Gastrocnemius medialis (tissue), 4 donors: ENCODE data around the gene TRAP1. TPM values are rescaled to one million over a fixed set of nuclear protein-coding genes. Genes with fewer than 3 reads are reported as not detected.
A peak's percentile ranks its signal among the peaks of the same experiment; 100 is the strongest.

Source experiments
- ATAC-seq, 2 donors: fragments of 150-250 bp; one replicate each; pipeline ENCODE4 v1.9.1; 2016
- DNase-seq, 2 donors: peaks; one replicate each; pipeline ENCODE4 v3.0.0-alpha.2; 2019
- H3K27ac ChIP-seq, 4 donors: fragments of 200-600 bp; sonication (generic); 1 replicate in 1 of 4; 2 replicates in 3 of 4; pipeline ENCODE4 v1.5.1; 2016 to 2018; ENCODE audit warnings: mild to moderate bottlenecking in 2 of 4, moderate library complexity in 1 of 4
- H3K27me3 ChIP-seq, 3 donors: fragments of 200-600 bp; sonication (generic) in 2 of 3; 1 replicate in 1 of 3; 2 replicates in 2 of 3; pipeline versions ENCODE4 v1.5.1 to v1.6.0; 2016 to 2019; ENCODE audit warnings: mild to moderate bottlenecking in 1 of 3, moderate library complexity in 1 of 3
- H3K36me3 ChIP-seq, 2 donors: fragments of 200-600 bp; sonication (generic) in 1 of 2; one replicate each; pipeline ENCODE4 v1.5.1; 2017 to 2018
- H3K4me1 ChIP-seq, 2 donors: fragments of 200-600 bp; sonication (generic) in 1 of 2; one replicate each; pipeline ENCODE4 v1.5.1; 2016 to 2017; ENCODE audit warnings: mild to moderate bottlenecking in 2 of 2
- H3K4me3 ChIP-seq, 4 donors: fragments of 200-600 bp; sonication (generic) in 3 of 4; 1 replicate in 1 of 4; 2 replicates in 3 of 4; pipeline ENCODE4 v1.5.1; 2016 to 2019; ENCODE audit warnings: mild to moderate bottlenecking in 2 of 4
- H3K9me3 ChIP-seq, 3 donors: fragments of 200-600 bp; sonication (generic) in 2 of 3; 1 replicate in 1 of 3; 2 replicates in 2 of 3; pipeline ENCODE4 v1.5.1; 2016 to 2019
- POLR2A ChIP-seq, 2 donors: fragments of 450-650 bp; IDR thresholded peaks; one replicate each; pipeline ENCODE4 v1.6.1; 2017; ENCODE audit warnings: antibody characterized with exemption in 2 of 2, mild to moderate bottlenecking in 2 of 2, moderate library complexity in 2 of 2
- in situ Hi-C, 4 donors: fragments of 200-750 bp; cut with MboI; loops; one replicate each; pipeline versions ENCODE4 v1.15.0 to v1.8.0; 2017; ENCODE audit warnings: low sequenced_read_pairs in 4 of 4
- intact Hi-C: fragments of 100-400 bp; cut with DNase I; formaldehyde crosslinking; loops from one replicate; pipeline ENCODE4 v1.15.1; 2023; ENCODE audit warnings: low total_unique reads
- total RNA-seq, 4 donors: library from RNA; depleted of rRNA; stranded (reverse); fragments of >200 nt; gene quantifications; one replicate each; pipeline versions ENCODE4 v1.1.0 to v1.2.3, GENCODE V29; 2016
- TF ChIP-seq, protein P1 (sequence below), 5 experiments: fragments of 450-650 bp in 3 of 5; fragments of 200-600 bp in 2 of 5; sonication (generic) in 2 of 5; IDR thresholded peaks in 4 of 5; conservative IDR thresholded peaks in 1 of 5; 1 replicate in 4 of 5; 2 replicates in 1 of 5; pipeline ENCODE4 v1.5.1; 2016 to 2019; ENCODE audit warnings: antibody characterized with exemption in 5 of 5, mild to moderate bottlenecking in 3 of 5, moderate library complexity in 3 of 5

TRAP1 gene
- total RNA-seq, 4 donors from 2014 or later, result 103 to 140 (median 122) TPM

DNA sequence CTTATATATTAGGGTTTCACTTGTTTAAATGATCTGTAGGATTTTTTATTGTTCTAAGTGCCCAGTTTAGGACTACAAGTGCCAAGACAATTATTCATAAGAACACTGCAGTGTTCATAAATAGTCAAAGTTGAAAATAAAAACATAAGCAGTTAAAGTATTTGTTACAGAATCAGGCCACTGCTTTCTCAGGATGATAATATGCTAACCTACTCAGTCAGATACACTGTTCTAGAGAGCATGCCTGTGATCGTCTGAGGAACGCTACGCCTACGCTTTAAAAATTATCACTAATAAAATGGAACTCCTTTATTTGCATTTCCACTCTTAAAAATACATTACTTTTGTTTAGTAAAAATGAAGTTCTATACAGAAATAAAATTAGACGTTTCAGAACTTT, 37.4 kb upstream of the TRAP1 start:
- no peaks in the 10 kb centered on the region for H3K27me3 ChIP-seq
- no peak for TF ChIP-seq POLR2A (IDR thresholded peaks at IDR 0.05)
- TF ChIP-seq, protein P1, sequence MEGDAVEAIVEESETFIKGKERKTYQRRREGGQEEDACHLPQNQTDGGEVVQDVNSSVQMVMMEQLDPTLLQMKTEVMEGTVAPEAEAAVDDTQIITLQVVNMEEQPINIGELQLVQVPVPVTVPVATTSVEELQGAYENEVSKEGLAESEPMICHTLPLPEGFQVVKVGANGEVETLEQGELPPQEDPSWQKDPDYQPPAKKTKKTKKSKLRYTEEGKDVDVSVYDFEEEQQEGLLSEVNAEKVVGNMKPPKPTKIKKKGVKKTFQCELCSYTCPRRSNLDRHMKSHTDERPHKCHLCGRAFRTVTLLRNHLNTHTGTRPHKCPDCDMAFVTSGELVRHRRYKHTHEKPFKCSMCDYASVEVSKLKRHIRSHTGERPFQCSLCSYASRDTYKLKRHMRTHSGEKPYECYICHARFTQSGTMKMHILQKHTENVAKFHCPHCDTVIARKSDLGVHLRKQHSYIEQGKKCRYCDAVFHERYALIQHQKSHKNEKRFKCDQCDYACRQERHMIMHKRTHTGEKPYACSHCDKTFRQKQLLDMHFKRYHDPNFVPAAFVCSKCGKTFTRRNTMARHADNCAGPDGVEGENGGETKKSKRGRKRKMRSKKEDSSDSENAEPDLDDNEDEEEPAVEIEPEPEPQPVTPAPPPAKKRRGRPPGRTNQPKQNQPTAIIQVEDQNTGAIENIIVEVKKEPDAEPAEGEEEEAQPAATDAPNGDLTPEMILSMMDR (IDR thresholded peaks at IDR 0.05 in 4 of 5, conservative IDR thresholded peaks at IDR 0.05 in 1 of 5), result no peak
- H3K4me3 ChIP-seq, result no peak overlapping the region
- H3K36me3 ChIP-seq, result peaks cover 0 to 55% of the 10 kb centered on the region in 2 donors
- intact Hi-C loops (no loop called here), in situ Hi-C loops (loop anchor here in 1 of 4 donors (5.0 kb wide), 1 partner anchor 67 kb away; no protein-coding TSS in a partner anchor)
- H3K4me1 ChIP-seq, result peaks cover 32% of the 10 kb centered on the region in 2 donors
- DNase-seq (no peak), ATAC-seq (no peak)
- H3K27ac ChIP-seq, result peak overlapping the region; percentile 3 to 27 (median 16)
- no peaks in the 10 kb centered on the region for H3K9me3 ChIP-seq

DNA sequence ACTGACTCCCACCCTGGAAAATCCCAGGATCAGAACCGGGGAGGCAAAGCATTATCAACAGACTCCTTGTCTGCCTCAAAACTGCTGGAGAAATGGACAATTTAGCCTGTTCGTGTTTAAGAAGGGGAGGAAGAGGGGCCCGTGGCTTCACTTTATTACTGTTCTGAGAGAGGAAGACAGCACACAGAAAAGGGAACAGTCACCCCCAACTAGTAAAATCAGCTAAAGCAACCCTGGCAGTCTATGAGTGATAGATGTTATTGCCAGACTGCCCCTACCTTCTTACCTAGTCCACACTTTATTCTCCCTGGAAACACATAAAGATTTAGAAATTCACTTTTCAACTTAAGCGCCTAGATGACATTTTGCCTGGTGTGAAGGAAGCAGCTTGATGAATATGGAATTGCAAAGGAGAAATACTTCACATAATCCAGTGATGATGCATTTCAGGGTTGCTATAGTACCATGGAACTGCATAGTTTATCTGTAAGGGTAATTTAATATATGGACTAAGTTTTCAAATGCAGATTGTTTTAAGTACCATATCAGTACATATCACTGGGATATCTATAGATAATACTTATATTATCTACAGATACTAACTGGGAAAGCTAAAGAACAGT, 36.9 kb upstream of the TRAP1 start:
- in situ Hi-C loops, result no loop called here

DNA sequence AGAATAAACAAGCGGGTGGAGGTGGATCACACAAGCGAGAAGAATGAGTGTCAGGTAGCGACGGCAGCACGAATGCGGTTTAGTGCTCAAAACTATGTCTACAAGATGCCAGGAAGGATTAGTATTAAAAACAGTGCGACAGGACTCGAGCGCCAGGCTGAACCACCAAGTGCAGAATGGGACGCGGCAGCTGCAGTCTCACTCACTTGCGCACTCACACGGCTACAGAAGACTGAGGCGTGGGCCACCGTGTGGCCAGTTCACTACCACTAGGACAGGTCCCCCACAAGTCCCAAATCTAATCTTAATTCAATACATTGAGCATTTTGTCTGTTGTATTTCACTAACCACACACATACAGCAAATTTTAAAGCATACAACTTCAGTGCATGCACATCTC, 35.7 kb upstream of the TRAP1 start:
- peak overlapping the region; percentile 35 to 70 (median 53) for H3K27ac ChIP-seq
- no peaks in the 10 kb centered on the region for H3K27me3 ChIP-seq
- ATAC-seq, result peak; percentile 77 to 81
- in situ Hi-C loops (no loop called here), intact Hi-C loops (loop anchor here (2.0 kb wide), 2 partner anchors 36 to 62 kb away; partner anchors contain the start of gene TRAP1)
- peaks cover 0 to 55% of the 10 kb centered on the region in 2 donors for H3K36me3 ChIP-seq
- H3K4me3 ChIP-seq, result no peak overlapping the region
- DNase-seq, result peak; percentile 66 to 74
- peaks cover 32 to 37% of the 10 kb centered on the region in 2 donors for H3K4me1 ChIP-seq
- no peaks in the 10 kb centered on the region for H3K9me3 ChIP-seq
- TF ChIP-seq POLR2A (IDR thresholded peaks at IDR 0.05), result no peak
- TF ChIP-seq, protein P1 (IDR thresholded peaks at IDR 0.05 in 4 of 5, conservative IDR thresholded peaks at IDR 0.05 in 1 of 5), result peak; percentile 26 to 57 (median 35)

More for the DNA sequence above, 36.9 kb upstream of the TRAP1 start:
- Histone ChIP-seq H3K4me3 (no peak overlapping the region), H3K4me1 (peaks cover 32% of the 10 kb centered on the region in 2 donors), H3K9me3 (no peaks in the 10 kb centered on the region), H3K27ac (peak overlapping the region in 3 of 4 donors; percentile 51 to 70 (median 55)), H3K27me3 (no peaks in the 10 kb centered on the region), H3K36me3 (peaks cover 0 to 61% of the 10 kb centered on the region in 2 donors)
- DNase-seq (no peak), ATAC-seq (no peak)
- intact Hi-C loops, result no loop called here
- no peak for TF ChIP-seq POLR2A (IDR thresholded peaks at IDR 0.05)
- TF ChIP-seq, protein P1 (IDR thresholded peaks at IDR 0.05 in 4 of 5, conservative IDR thresholded peaks at IDR 0.05 in 1 of 5), result no peak

DNA sequence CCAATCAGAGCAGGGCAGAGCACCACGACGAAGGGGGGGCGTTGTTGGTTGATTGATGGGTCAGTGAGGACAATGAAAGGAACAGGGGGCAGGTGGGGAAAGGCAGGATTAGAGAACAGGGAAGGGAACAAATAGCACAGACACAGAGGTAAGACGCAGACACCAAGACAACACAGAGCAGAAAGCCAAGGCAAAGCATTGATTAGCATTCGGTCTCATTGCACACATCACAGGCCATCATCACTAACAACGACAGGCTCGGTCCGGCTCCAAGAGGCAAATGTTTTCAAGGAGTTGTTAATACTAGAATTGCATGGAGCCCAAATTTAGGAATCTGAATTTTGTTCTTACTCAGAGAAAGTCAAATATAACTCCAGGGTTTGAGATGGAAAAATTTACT, 34.6 kb upstream of the TRAP1 start:
- ATAC-seq (no peak), DNase-seq (no peak)
- no peak overlapping the region for H3K27ac ChIP-seq
- no peaks in the 10 kb centered on the region for H3K9me3 ChIP-seq
- H3K4me1 ChIP-seq, result peaks cover 32 to 37% of the 10 kb centered on the region in 2 donors
- TF ChIP-seq POLR2A (IDR thresholded peaks at IDR 0.05), result no peak
- TF ChIP-seq, protein P1 (IDR thresholded peaks at IDR 0.05 in 4 of 5, conservative IDR thresholded peaks at IDR 0.05 in 1 of 5), result no peak
- H3K4me3 ChIP-seq, result no peak overlapping the region
- in situ Hi-C loops (no loop called here), intact Hi-C loops (loop anchor here (2.0 kb wide), 2 partner anchors 35 to 61 kb away; partner anchors contain the start of gene TRAP1)
- H3K27me3 ChIP-seq, result no peaks in the 10 kb centered on the region
- peaks cover 0 to 47% of the 10 kb centered on the region in 2 donors for H3K36me3 ChIP-seq
